22Rv1 (cell line): ENCODE data around the gene SEC14L1.

ENCODE experiments used
- H3K27ac ChIP-seq: fragments of 450-650 bp; 2 replicates; pipeline ENCODE4 v1.5.1; 2017
- CTCF ChIP-seq: fragments of 450-650 bp; IDR thresholded peaks from 2 replicates; pipeline ENCODE4 v1.5.1; 2017; ENCODE audit warnings: mild to moderate bottlenecking
- ZFX ChIP-seq: fragments of 450-650 bp; IDR thresholded peaks from 2 replicates; pipeline ENCODE4 v1.6.1; 2017; ENCODE audit warnings: antibody characterized with exemption, borderline replicate concordance

SEC14L1 gene

DNA sequence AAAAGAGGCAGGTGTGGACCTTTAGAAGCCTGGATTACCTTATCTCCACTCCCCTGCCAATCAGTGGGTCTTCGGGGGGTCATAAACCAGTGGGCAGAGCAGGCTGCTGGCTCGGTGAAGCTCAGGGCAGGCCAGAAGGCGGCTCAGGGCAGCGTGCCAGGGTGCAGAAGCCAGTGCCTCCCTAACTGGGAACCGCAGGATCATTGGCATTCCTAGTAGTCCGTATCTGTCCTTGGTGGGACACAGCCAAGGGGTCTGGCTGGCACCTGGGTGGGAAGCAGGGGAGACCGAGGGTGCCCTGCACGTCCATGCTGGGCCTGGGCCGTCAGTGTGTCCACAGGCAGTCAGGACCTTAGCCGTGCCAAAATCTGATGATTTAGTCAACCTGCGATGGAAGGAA, 76.8 kb downstream of the SEC14L1 start:
- TF ChIP-seq ZFX = no peak
- no peak for TF ChIP-seq CTCF
- no peak overlapping the region for H3K27ac ChIP-seq

DNA sequence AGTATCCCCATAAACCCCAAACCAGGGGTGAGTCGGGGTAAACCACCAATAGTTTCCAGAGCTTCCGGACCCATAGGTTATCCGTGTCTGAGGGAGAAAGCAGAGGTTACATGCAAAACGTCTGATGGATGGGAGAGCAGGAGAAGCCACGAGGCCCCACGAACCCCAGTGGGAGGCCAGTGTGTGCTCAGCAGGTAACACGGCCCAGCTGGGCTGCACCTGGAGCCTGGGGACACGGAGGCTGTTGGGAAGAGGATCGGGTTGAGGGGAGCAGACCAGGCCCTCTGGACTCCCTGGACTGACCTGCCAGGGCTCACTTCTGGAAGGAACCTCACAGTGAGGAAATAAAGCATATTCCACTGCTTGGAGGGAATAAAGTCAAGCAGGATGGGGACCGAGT, 78.1 kb downstream of the SEC14L1 start:
- H3K27ac ChIP-seq = no peak overlapping the region
- TF ChIP-seq ZFX = no peak
- no peak for TF ChIP-seq CTCF

DNA sequence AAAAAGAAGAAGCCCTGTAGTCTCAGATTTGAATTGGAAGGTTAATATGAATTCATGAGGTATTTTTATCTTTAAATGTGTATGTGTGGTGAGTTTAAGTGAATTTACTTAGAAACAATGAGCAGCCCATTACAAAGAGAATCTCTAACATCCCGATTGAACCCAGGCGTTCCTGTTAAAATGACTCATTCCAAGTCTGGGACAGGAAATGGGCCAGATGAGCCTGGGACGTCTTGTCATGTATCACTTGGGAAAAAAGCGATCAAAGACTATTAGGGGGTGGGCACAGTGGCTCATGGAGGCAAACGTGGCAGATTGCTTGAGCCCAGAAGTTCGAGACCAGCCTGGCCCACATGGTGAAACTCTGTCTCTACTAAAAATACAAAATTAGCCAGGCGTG, 81.6 kb downstream of the SEC14L1 start:
- TF ChIP-seq CTCF = no peak
- TF ChIP-seq ZFX = no peak
- H3K27ac ChIP-seq = no peak overlapping the region

GRCh38 chr17:77223642-77224420, 83.1 kb downstream of the SEC14L1 start:
- H3K27ac ChIP-seq = no peak overlapping the region
- TF ChIP-seq CTCF = no peak

DNA sequence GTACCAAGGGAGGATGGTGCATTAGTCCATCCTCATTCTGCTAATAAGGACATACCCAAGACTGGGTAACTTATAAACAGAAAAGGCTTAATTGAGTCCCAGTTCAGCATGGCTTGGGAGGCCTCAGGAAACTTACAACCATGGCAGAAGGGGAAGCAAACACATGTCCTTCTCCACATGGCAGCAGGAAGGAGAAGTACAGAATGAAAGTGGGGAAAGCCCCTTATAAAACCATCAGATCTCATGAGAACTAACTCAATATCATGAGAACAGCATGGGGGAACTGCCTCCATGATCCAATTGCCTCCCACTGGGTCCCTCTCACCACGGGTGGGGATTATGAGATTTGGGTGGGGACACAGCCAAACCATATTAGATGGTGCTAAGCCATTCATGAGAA, 84.5 kb downstream of the SEC14L1 start:
- TF ChIP-seq ZFX = no peak
- TF ChIP-seq CTCF = no peak
- H3K27ac ChIP-seq = no peak overlapping the region

GRCh38 chr17:77227461-77228240, 86.9 kb downstream of the SEC14L1 start:
- no peak overlapping the region for H3K27ac ChIP-seq
- no peak for TF ChIP-seq ZFX
- TF ChIP-seq CTCF = no peak

DNA sequence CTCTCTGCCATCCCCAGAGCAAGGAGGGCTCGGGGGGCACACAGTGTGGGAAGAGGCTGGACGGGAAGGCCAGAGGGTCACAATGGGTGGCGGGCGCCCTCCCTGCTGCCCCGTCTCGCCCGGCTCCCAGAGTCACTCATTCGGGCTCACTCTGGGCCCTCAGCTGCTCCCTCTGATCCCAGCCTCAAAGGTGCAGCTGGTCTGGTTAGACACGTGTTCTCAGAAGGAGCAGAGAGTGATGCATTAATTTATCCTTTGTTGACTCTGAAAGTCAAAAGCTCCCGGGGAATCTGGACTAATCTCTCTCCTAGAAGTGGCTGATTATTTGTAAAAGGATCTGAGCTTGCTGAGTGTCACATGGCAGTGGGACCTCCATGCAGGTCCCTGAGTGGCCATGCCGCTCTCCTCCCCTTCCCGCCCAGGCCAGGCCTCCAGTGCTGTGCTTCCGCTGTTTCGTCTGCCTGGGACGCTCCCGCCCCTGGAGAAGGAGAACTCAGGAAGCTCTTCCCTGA, 87.5 kb downstream of the SEC14L1 start:
- no peak overlapping the region for H3K27ac ChIP-seq
- TF ChIP-seq ZFX = no peak
- TF ChIP-seq CTCF = no peak
